NCI-H526 treated with DMSO at 0.1 percent for 48 hours (cell line): ENCODE data around the gene CHD5.
"Not testable (repeated sequence)": the region's sequence is repeated elsewhere in the genome, so short reads cannot be mapped to it uniquely, and the experiment has no call there.

Experiments used
- DNase-seq: peaks from one replicate; lab custom pipeline; 2025; lab: John Stamatoyannopoulos, UW

Gene CHD5

DNA sequence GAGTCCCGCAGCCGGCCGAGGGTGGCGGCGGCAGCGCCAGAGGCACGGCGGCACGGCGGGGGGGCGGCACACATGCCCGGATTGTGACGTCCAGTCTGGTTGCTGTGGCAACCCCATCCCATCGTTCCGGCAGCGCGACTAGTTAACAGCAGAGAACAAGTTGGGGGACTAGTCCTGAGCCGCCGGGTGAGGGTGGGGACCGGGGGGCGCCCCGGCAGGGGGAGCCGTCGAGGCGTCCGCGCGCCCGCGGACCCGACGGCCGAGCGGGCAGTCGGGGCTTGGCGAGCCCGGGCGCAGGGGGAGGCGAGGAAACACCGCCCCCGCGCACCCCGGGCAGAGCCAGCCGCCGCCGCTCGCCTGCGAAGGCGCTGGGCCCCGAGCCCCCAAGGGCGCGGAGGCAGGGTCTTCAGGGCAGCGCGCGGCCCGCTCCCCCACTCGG, at the start of gene CHD5:
Gene CHD5, minus strand, starts transcription at position 54 of the 439 bp plus-strand sequence. CDS start 298 bp downstream, outside the sequence.
- peak; percentile 12 for DNase-seq

- no peak for DNase-seq
Measured at GRCh38 chr1:6225651-6226050, 45.5 kb upstream of the CHD5 start.

DNA sequence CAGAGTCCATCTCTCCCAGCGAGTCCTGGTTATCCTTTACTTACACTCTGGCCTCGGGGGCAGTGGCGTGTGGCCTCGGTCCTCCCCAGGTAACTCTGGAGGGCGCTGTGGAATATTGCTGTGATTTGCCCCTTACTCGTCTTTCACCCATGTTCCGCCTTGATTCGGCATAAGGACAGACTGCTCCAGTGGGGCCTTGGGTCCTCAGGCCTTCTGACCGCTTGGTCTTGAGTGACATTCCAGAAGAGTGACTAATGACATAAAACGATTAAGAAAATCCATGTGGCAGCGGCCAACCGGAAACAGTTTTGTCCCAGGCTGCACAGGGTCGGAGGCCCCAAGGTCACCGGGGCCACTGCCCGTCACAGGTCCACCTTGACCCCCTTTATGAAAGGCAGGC, 44.6 kb upstream of the CHD5 start:
- DNase-seq, result no peak

DNA sequence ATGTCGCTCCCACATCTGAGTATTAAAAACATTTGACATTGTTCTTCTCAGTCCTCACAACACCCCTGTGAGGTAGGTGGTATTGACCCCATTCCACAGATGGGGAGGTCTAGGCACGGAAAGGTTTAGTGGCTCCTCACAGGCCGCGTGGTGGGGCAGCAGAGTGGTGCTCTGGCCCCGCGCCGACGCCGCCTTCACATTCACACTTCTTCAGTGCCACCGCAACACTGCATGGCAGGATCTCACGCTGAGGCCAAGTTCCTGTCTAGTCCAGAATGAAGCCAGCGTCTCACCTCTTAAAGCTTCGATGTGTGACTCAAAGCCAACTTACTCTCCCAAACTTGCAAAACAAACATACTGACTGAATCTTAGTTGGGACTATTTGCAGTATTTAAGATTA, 43.5 kb upstream of the CHD5 start:
- DNase-seq, result no peak

- DNase-seq, result no peak
Measured at GRCh38 chr1:6222636-6223035, 42.5 kb upstream of the CHD5 start.

GRCh38 chr1:6221210-6221784, 41.2 kb upstream of the CHD5 start:
- DNase-seq, result no peak

GRCh38 chr1:6220236-6220635, 40.1 kb upstream of the CHD5 start:
- no peak for DNase-seq

DNA sequence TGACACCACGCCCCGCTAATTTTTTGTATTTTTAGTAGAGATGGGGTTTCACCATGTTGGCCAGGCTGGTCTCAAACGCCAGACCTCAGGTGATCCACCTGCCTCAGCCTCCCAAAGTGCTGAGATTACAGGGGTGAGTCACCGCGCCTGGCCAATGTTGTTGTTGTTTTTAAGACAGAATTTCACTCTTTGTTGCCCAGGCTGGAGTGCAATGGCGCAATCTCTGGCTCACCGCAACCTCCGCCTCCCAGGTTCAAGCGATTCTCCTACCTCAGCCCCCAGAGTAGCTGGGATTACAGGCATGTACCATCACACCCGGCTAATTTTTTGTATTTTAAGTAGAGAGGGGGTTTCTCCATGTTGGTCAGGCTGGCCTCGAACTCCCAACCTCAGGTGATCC, 39.5 kb upstream of the CHD5 start:
- DNase-seq, result not testable (repeated sequence)

GRCh38 chr1:6218375-6219164, 38.4 kb upstream of the CHD5 start:
- no peak for DNase-seq

DNA sequence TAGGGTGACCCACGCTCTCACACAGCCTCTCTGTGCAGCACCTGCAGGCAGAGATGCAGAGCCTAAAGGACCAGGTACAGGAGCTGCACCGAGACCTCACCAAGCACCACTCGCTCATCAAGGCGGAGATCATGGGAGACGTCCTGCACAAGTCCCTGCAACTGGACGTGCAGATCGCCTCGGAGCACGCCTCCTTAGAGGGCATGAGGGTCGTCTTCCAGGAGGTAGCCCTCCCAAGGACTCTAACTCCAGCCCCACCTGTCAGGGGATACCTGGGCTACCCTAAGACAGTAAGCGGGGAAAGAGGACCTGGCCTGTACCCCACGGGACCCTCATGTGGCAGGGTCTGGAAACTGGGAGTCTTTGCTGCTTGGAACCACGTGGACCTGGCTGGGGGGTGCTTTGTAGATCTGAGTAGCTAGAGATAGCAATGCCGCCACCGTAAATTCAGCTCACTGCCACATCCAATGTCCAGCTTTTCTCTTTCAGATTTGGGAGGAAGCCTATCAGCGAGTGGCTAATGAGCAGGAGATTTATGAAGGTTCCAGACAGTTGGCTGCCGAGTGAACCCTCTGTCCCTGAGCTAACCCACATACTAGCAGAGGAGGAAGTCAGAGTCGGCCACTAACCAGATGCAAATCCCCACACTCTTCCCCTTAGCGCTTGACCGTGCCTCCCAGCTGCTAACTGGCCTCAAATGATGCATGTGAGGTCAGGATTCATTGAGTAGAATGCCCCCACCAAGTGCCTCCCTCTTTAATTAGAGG, 32.3 kb upstream of the CHD5 start:
- no peak for DNase-seq

GRCh38 chr1:6211731-6212130, 31.6 kb upstream of the CHD5 start:
- no peak for DNase-seq

- no peak for DNase-seq
Measured at GRCh38 chr1:6210591-6211355, 30.7 kb upstream of the CHD5 start.

DNA sequence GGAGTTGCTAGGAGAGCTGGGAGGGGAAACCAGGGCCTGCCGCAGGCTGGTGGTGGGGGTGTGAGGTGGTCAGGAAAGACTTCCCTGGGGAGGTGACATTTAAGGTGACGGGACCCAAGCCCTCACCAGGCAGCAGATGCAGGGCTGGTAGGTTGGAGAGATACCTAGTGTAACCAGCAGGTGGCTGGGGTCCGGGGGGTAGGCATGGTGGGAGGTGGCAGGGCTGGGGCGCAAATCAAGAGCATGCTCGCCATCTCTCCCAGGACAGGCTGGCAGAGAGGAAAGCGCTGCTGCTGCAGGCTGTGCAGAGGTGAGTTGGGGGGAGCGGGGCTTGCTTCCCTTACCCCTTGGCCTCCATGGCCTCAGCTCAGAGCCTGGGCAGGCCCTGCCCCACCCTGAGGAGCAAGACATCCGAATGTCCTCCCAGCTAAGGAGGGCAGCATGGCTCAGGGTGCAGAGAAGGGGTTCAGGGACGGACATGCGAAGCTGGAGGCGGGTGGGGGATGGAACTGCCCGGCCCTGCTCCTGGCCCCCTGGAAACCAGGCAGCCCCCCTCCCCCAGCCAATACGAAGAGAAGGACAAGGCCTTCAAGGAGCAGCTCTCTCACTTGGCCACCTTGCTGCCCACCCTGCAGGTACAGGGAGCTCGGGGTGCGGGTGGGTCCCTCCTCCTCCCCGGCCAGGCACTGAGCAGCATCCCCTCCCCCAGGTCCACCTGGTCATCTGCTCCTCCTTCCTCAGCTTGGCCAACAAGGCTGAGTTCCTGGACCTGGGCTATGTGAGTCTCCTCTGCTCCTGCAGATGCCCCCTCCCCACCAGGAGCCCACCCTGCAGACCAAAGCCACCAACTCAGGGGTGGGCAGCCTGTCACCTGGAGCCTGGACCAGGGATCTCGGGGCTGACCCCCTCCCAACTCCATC, 29.8 kb upstream of the CHD5 start:
- no peak for DNase-seq

- peak; percentile 54 for DNase-seq
Measured at GRCh38 chr1:6208723-6209660, 28.9 kb upstream of the CHD5 start.

GRCh38 chr1:6207921-6208320, 27.8 kb upstream of the CHD5 start:
- DNase-seq, result no peak

GRCh38 chr1:6207075-6207885, 27.2 kb upstream of the CHD5 start:
- DNase-seq, result no peak

- DNase-seq, result no peak
Measured at GRCh38 chr1:6206520-6206855, 26.4 kb upstream of the CHD5 start.

GRCh38 chr1:6205849-6206519, 25.9 kb upstream of the CHD5 start, which contains the start of gene RNF207:
RNF207 (plus strand) TSS chr1:6206119; CDS start chr1:6206536, 417 bp downstream.
- peak; percentile 24 for DNase-seq

DNA sequence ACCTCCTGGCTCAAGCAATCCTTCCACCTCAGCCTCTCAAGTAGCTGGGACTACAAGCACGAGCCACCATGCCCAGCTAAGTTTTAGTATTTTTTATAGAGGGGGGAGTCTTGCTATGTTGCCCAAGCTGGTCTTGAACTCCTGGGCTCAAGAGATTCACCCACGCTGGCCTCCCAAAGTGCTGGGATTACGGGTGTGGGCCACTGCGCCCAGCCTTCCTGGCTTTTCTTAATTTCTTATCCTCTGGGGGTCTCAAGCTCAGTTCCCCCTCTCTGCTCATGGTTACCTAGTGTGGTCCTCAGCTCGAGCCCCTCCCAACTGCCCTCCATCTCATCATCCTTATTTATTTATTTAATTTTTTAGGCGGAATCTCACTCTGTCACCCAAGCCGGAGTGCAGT, 22.1 kb upstream of the CHD5 start:
- DNase-seq, result no peak
